GM13976 (cell line): ENCODE data around the gene NFKBIA.

Experiments
- DNase-seq: peaks from one replicate; pipeline ENCODE4 v3.0.0; 2012; ENCODE audit warnings: low spot score
- CTCF ChIP-seq: IDR thresholded peaks from 2 replicates; pipeline ENCODE4 v1.5.1; 2012; ENCODE audit warnings: borderline replicate concordance, mild to moderate bottlenecking; ENCODE audit not compliant: insufficient read depth; ENCODE audit errors: extremely low read depth, missing control alignments, control extremely low read depth
- in situ Hi-C: fragments of 300-500 bp; cut with MboI; formaldehyde crosslinking; loops from one replicate; pipeline ENCODE4 v1.12.0; 2022; ENCODE audit warnings: low sequenced_read_pairs, mixed read lengths, inconsistent platforms; ENCODE audit not compliant: unreplicated experiment

The NFKBIA gene

DNA sequence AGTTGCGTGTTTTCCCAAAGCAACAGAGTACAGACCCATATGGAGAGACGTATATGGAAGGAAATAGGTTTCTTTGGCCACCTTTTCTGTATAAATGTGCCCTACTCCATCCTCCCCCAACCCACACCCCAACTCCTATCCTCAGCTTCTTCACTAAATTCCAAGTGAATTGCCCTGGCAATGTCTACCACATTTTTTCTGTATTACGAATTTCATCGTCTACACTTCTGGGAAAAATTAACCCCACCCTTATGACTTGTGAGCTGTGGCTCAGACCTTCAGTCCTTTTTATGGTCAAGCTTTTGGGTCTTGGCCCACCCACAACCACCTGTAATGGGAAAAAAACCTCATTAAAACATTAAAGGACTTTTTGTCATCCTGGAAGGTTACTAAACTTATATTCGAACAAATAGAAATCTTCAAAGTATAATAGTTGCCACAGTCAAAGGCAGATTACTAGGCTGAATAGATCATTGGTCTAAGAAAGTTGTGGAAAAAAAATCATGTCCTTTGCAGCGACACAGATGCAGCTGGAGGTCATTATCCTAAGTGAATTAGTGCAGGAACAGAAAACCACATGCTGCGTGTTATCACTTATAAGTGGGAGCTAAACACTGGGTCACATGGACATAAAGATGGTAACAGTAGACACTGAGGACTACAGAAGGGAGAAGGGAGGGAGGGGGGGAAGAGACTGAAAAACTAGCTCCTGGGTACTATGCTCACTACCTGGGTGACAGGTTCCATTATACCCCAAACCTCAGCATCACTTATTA is 15.7 kb upstream of the NFKBIA start:
- no peak for TF ChIP-seq CTCF
- DNase-seq: no peak
- in situ Hi-C loops: loop anchor here (25.0 kb wide), 1 partner anchor 758 kb away; no protein-coding TSS in a partner anchor

GRCh38 chr14:35419429-35419841 is 14.9 kb upstream of the NFKBIA start:
- in situ Hi-C loops: loop anchor here (25.0 kb wide), 1 partner anchor 757 kb away; no protein-coding TSS in a partner anchor
- no peak for DNase-seq
- TF ChIP-seq CTCF: no peak

GRCh38 chr14:35418093-35418492 is 13.5 kb upstream of the NFKBIA start:
- no peak for TF ChIP-seq CTCF
- in situ Hi-C loops: loop anchor here (25.0 kb wide), 1 partner anchor 756 kb away; no protein-coding TSS in a partner anchor
- DNase-seq: no peak

DNA sequence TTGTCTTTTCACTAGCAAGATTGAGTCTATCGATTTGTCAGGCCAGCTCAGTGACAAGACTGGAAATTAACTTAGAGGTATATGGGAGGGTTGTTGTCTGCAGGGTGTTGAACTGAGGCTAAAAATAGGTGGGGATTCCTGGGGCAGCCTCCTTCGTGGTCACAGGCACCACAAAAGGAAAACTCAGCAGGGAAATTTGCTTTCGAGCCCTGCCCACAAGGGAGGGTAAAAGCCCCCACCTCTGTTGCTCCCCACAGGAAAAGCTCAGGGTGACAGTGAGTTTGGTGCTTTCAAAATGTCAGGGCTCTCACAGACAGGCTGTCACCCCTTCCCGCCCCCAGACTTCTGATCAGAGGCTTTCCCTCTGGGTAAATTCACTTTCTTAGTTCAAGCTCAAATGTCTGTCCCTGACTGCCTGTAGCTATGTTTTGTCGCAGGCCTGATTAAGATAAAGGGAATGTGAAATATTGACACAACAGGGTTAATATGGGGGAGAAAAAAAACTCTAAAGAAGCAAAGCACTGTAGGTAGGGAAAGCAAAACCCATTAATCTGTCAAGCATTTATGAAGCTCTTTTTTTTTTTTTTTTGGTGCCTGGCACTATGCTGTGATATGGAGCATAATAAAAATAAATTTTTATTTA is 11.7 kb upstream of the NFKBIA start:
- TF ChIP-seq CTCF: no peak
- DNase-seq: peak; percentile 50
- in situ Hi-C loops: loop anchor here (25.0 kb wide), 1 partner anchor 754 kb away; no protein-coding TSS in a partner anchor

GRCh38 chr14:35414365-35414764 is 9.8 kb upstream of the NFKBIA start:
- no peak for TF ChIP-seq CTCF
- in situ Hi-C loops: loop anchor here (5.0 to 25.0 kb wide), 2 partner anchors 272 to 752 kb away; no protein-coding TSS in a partner anchor

DNA sequence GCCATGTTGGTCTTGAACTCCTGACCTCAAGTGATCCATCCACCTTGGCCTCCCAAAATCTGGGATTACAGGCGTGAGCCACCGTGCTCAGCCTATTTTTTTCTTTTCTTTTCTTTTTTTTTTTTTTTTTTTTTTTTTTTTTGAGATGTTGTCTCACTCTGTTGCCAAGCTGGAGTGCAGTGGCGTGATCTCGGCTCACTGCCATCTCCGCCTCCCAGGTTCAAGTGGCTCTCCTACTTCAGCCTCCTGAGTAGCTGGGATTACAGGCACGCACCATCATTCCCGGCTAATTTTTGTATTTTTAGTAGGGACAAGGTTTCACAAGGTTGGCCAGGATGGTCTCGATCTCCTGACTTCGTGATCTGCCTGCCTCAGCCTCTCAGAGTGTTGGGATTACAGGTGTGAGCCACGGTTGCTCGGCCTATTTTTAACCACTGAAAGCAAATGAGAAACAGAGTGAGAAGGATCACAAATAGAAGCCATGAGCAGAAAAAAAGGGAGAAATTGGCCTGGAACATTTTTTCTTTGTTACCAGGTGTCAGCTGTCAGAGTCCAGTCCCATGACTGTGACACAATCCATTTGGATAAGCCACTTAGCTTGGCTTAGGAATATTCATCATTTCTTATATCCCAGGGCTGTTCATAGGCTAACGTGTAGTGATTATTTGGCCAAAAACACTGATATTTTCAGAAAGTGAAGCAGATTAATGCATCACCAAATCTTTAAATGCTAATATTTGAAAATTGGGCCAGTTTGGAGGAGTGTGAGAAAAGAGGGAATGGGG is 7.9 kb upstream of the NFKBIA start:
- no peak for DNase-seq
- in situ Hi-C loops: loop anchor here (5.0 to 25.0 kb wide), 2 partner anchors 270 to 750 kb away; no protein-coding TSS in a partner anchor
- TF ChIP-seq CTCF: no peak

More at GRCh38 chr14:35414365-35414764, 9.8 kb upstream of the NFKBIA start:
- no peak for DNase-seq
